Cardiac muscle cell (in vitro differentiated cells and primary cell): Measurements from ENCODE around the gene MYCBPAP. TPM values are rescaled to one million over a fixed set of nuclear protein-coding genes. Genes with fewer than 3 reads are reported as not detected.

Source experiments
- DNase-seq, 2 donors: peaks; one replicate each; pipeline versions ENCODE4 v3.0.0 to v3.0.0-alpha.2; 2010 to 2017; ENCODE audit warnings: low read depth in 1 of 2, low spot score in 1 of 2
- H3K27ac ChIP-seq: fragments of 200-600 bp; sonication (generic); 2 replicates; pipeline ENCODE4 v1.5.1; 2016
- H3K27me3 ChIP-seq: fragments of 200-600 bp; sonication (generic); 2 replicates; pipeline ENCODE4 v1.6.0; 2016; ENCODE audit warnings: control low read depth
- H3K36me3 ChIP-seq: fragments of 200-600 bp; sonication (generic); 2 replicates; pipeline ENCODE4 v1.5.1; 2016; ENCODE audit warnings: control low read depth
- H3K4me1 ChIP-seq: fragments of 200-600 bp; sonication (generic); 2 replicates; pipeline ENCODE4 v1.8.1; 2017; ENCODE audit warnings: low read depth, mild to moderate bottlenecking, mixed run types
- H3K4me3 ChIP-seq: fragments of 200-600 bp; sonication (generic); 2 replicates; pipeline ENCODE4 v1.5.1; 2016; ENCODE audit warnings: mild to moderate bottlenecking
- H3K9me3 ChIP-seq: fragments of 200-600 bp; sonication (generic); 2 replicates; pipeline ENCODE4 v1.5.1; 2017; ENCODE audit warnings: low read depth, mild to moderate bottlenecking, control low read depth
- polyA plus RNA-seq: library from polyadenylated mRNA; unstranded; fragments of >200 nt; fragmentation: Nextera tagmentation; extraction: Ambion mirVana; gene quantifications from 2 replicates; pipeline ENCODE4 v1.2.1, GENCODE V29; 2016
- total RNA-seq: library from RNA; depleted of rRNA; stranded (reverse); fragments of >200 nt; gene quantifications from 2 replicates; pipeline ENCODE4 v1.2.3, GENCODE V29; 2016
- TF ChIP-seq, protein P1 (sequence below): IDR thresholded peaks from 2 replicates; pipeline ENCODE4 v1.5.1; 2012; ENCODE audit warnings: low read depth, mild to moderate bottlenecking, low read length

Gene MYCBPAP
- total and polyA plus RNA-seq, 2 experiments from 2014 or later, result 1.2 to 3.2 TPM

DNA sequence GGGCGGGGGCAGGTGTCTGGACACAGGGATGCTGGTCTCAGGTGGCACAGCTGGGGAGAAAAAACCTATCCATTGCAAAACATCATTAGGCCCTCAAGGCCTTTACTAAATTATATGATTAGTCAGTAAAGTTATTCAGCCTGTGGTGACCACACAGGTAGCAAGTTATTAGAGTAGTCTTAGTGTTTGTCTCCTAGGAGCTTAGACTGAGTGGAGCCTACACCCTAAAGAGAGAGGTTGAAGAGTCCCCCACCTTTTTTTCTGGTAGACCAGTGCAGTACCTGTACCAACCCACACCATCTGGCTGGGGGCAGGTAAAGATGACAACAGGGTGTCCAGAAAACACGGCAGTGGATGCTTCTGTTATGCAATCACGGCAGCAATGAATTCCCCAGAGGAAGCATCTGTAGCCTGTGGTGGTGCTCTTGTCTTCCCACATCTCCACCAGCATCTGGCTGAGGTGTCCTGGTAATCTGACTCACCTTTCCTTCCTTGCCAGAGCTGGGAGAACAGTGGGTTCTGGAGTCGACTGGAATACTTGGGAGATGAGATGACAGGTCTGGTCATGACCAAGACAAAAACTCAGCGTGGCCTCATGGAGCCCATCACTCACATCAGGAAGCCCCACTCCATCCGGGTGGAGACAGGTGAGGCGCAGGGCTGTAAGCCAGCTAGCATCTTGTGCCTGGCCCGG lies 11.0 kb downstream of the MYCBPAP start:
- TF ChIP-seq, protein P1, sequence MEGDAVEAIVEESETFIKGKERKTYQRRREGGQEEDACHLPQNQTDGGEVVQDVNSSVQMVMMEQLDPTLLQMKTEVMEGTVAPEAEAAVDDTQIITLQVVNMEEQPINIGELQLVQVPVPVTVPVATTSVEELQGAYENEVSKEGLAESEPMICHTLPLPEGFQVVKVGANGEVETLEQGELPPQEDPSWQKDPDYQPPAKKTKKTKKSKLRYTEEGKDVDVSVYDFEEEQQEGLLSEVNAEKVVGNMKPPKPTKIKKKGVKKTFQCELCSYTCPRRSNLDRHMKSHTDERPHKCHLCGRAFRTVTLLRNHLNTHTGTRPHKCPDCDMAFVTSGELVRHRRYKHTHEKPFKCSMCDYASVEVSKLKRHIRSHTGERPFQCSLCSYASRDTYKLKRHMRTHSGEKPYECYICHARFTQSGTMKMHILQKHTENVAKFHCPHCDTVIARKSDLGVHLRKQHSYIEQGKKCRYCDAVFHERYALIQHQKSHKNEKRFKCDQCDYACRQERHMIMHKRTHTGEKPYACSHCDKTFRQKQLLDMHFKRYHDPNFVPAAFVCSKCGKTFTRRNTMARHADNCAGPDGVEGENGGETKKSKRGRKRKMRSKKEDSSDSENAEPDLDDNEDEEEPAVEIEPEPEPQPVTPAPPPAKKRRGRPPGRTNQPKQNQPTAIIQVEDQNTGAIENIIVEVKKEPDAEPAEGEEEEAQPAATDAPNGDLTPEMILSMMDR, result no peak
- H3K36me3 ChIP-seq, result no peaks in the 10 kb centered on the region
- no peaks in the 10 kb centered on the region for H3K27me3 ChIP-seq
- H3K4me3 ChIP-seq, result no peak overlapping the region
- no peak for DNase-seq
- no peak overlapping the region for H3K27ac ChIP-seq
- H3K4me1 ChIP-seq, result peaks cover 11% of the 10 kb centered on the region
- H3K9me3 ChIP-seq, result no peaks in the 10 kb centered on the region

DNA sequence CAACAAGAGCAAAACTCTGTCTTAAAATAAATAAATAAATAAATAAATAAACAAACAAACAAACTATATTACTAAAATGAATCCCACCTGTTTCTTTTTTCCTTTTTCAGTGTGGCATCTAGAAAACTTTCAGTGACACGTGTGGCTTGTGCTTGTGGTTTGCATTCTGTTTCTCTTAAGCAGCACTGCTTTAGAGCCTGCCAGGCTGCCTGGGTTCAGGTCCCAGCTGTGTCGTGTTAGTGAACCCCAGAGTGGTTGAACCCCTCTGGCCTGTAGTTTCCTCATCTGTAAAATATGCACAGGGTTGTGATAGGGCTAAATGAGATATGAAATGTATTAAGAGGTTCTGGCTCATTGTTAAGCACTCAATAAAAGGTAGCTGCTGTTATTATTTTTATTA lies 12.2 kb downstream of the MYCBPAP start:
- H3K27ac ChIP-seq, result no peak overlapping the region
- DNase-seq, result no peak
- TF ChIP-seq, protein P1, result no peak
- no peaks in the 10 kb centered on the region for H3K27me3 ChIP-seq
- H3K9me3 ChIP-seq, result no peaks in the 10 kb centered on the region
- H3K4me3 ChIP-seq, result no peak overlapping the region
- peaks cover 11% of the 10 kb centered on the region for H3K4me1 ChIP-seq
- H3K36me3 ChIP-seq, result no peaks in the 10 kb centered on the region

DNA sequence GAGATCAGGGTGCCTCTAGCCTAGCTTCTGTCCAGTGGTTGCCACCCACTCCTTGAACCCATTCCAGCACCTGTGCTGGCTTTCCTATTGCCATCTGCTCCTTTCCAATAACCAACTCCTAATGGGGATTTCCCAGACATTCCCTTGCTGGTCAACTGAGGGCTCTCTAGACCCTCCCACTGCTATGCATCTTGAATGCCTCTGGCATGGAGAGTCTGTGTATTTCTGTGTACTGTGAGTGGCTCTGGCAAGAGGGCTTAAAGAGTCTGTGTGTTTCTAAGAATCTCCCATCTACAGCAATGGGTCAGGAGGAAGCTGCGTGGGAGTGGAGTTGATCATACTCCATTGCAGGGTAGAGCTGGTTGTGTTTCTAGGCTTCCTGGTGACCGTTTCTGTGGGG lies 13.3 kb downstream of the MYCBPAP start:
- Histone ChIP-seq H3K9me3 (no peaks in the 10 kb centered on the region), H3K27ac (no peak overlapping the region), H3K4me3 (no peak overlapping the region), H3K36me3 (no peaks in the 10 kb centered on the region), H3K4me1 (peaks cover 11% of the 10 kb centered on the region), H3K27me3 (no peaks in the 10 kb centered on the region)
- DNase-seq, result no peak
- TF ChIP-seq, protein P1, result no peak

DNA sequence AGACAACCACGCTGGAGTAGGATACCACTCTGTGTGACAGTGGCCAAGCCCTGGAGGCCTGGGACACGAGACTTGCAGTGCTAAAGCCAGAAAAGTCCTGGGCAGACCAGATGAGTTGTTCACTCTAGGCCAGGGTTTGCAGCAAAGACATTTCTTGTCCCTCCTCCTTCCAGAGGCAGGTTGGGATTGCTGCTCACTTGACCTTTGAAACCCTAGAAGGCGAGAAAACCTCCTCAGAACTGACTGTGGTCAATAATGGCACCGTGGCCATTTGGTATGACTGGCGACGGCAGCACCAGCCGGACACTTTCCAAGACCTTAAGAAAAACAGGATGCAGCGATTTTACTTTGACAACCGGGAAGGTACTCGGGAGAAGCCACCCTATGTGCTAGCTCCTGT lies 14.5 kb downstream of the MYCBPAP start:
- no peak for DNase-seq
- H3K4me3 ChIP-seq, result no peak overlapping the region
- no peak overlapping the region for H3K27ac ChIP-seq
- peaks cover 3% of the 10 kb centered on the region for H3K4me1 ChIP-seq
- no peaks in the 10 kb centered on the region for H3K9me3 ChIP-seq
- H3K36me3 ChIP-seq, result no peaks in the 10 kb centered on the region
- H3K27me3 ChIP-seq, result no peaks in the 10 kb centered on the region
- TF ChIP-seq, protein P1, result no peak

DNA sequence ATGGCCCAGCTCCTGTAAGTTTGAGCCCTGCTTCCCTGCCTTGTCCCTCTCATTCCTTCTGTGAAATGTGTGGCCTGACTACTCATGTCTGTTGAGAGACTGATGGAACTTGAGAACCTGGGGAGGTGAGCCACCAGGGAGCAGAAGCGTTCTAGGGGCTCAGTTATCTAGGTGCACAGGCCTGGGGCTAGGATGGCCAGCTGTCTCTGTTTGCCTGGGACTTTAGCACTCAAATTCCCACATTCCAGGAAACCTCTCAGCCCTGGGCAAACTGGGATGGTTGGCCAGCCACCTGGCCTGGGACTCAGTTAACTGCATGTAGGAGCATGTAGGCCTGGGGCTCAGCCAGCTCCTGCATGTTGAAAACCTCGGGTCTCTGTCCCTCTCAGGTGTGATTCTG lies 15.0 kb downstream of the MYCBPAP start:
- DNase-seq, result no peak
- Histone ChIP-seq H3K4me3 (no peak overlapping the region), H3K27ac (no peak overlapping the region), H3K4me1 (no peaks in the 10 kb centered on the region), H3K27me3 (no peaks in the 10 kb centered on the region), H3K9me3 (no peaks in the 10 kb centered on the region), H3K36me3 (no peaks in the 10 kb centered on the region)
- TF ChIP-seq, protein P1, result no peak
